Choroid plexus epithelial cell (primary cell): ENCODE measurements around the gene SLC6A6.

Experiments used
- DNase-seq: peaks from one replicate; pipeline ENCODE4 v3.0.0-alpha.2; 2010; ENCODE audit warnings: low read depth
- H3K4me3 ChIP-seq: 2 replicates; pipeline ENCODE4 v1.5.1; 2011; ENCODE audit warnings: low read depth, mild to moderate bottlenecking, control low read depth, low read length, moderate library complexity
- CTCF ChIP-seq: conservative IDR thresholded peaks from 2 replicates; pipeline ENCODE4 v1.5.1; 2011; ENCODE audit warnings: low read depth, mild to moderate bottlenecking, control low read depth, inconsistent platforms, low read length, moderate library complexity

SLC6A6 gene

GRCh38 chr3:14492948-14493881, 90.8 kb downstream of the SLC6A6 start:
- DNase-seq, result no peak
- TF ChIP-seq CTCF, result no peak
- no peak overlapping the region for H3K4me3 ChIP-seq

GRCh38 chr3:14494279-14494972, 92.0 kb downstream of the SLC6A6 start:
- no peak for TF ChIP-seq CTCF
- H3K4me3 ChIP-seq, result no peak overlapping the region
- no peak for DNase-seq

GRCh38 chr3:14494973-14495300, 92.5 kb downstream of the SLC6A6 start:
- no peak for TF ChIP-seq CTCF
- DNase-seq, result no peak

GRCh38 chr3:14496351-14496750, 93.9 kb downstream of the SLC6A6 start:
- no peak overlapping the region for H3K4me3 ChIP-seq
- TF ChIP-seq CTCF, result no peak

More at GRCh38 chr3:14494973-14495300, 92.5 kb downstream of the SLC6A6 start:
- H3K4me3 ChIP-seq, result no peak overlapping the region

GRCh38 chr3:14497321-14497720, 94.9 kb downstream of the SLC6A6 start:
- TF ChIP-seq CTCF, result no peak
- no peak for DNase-seq
- no peak overlapping the region for H3K4me3 ChIP-seq

More at GRCh38 chr3:14496351-14496750, 93.9 kb downstream of the SLC6A6 start:
- DNase-seq, result no peak

GRCh38 chr3:14502472-14502871, 100.1 kb downstream of the SLC6A6 start:
- DNase-seq, result no peak
- no peak overlapping the region for H3K4me3 ChIP-seq
- no peak for TF ChIP-seq CTCF
